Natural killer cell treated with Interleukin-12 subunit alpha and Interleukin-12 subunit beta and Interleukin-15 and Interleukin-18, amount 100 ng/mL, for 72 hours (primary cell): ENCODE measurements around the gene VWA8. TPM values are rescaled to one million over a fixed set of nuclear protein-coding genes. Genes with fewer than 3 reads are reported as not detected.
"Not testable (repeated sequence)": the region's sequence is repeated elsewhere in the genome, so short reads cannot be mapped to it uniquely, and the experiment has no call there.

Source experiments
- ATAC-seq, 2 donors: fragments of 150-1000 bp; cut with Tn5 transposase in 1 of 2; sonication (Bioruptor Pico), chemical (Tn5 transposase) in 1 of 2; 2 replicates each; pipeline ENCODE4 v1.10.0; 2021
- DNase-seq: peaks from one replicate; pipeline ENCODE4 v3.0.0; 2022; ENCODE audit warnings: low spot score
- H3K27ac Mint-ChIP-seq, 2 donors: 1 replicate in 1 of 2; 2 replicates in 1 of 2; pipeline ENCODE4 v1.8.0; 2022; ENCODE audit warnings: mixed read lengths in 2 of 2, mild to moderate bottlenecking in 1 of 2, moderate library complexity in 1 of 2
- H3K27me3 Mint-ChIP-seq, 2 donors: 1 replicate in 1 of 2; 2 replicates in 1 of 2; pipeline ENCODE4 v1.8.0; 2022; ENCODE audit warnings: mixed read lengths in 2 of 2
- H3K36me3 Mint-ChIP-seq: one replicate; pipeline ENCODE4 v1.8.0; 2022; ENCODE audit warnings: mixed read lengths
- H3K4me1 Mint-ChIP-seq, 2 donors: 1 replicate in 1 of 2; 2 replicates in 1 of 2; pipeline ENCODE4 v1.8.0; 2022; ENCODE audit warnings: low read depth in 2 of 2, mixed read lengths in 2 of 2, mild to moderate bottlenecking in 1 of 2
- H3K4me3 Mint-ChIP-seq: one replicate; pipeline ENCODE4 v1.8.0; 2022; ENCODE audit warnings: mixed read lengths
- H3K9me3 Mint-ChIP-seq: 2 replicates; pipeline ENCODE4 v1.8.0; 2022; ENCODE audit warnings: mixed read lengths
- total RNA-seq, 2 donors: library from RNA; stranded (reverse); gene quantifications; one replicate each; pipeline ENCODE4 v1.2.3, GENCODE V29; 2022

The VWA8 gene
- total RNA-seq, 2 donors from 2014 or later, result 15.6 to 24.0 TPM

DNA sequence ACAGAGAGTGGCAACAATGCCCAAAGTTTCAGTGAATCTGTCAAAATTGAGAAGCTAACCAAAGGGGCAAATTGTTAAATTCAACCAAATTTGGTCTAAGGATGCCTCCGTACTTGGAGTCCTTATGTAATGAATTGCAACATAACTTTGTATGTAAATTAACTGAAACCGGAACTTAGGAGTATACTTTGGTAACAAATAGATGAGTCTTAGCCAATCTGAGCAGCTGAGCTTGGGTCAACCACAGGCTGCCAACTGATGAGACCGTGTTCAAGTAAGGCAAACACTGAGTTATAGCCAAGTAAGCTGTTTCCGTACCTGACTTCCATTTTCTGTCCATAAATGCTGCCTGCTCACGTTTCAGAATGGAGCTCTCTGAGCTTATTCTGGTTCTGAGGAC, 5.3 kb downstream of the VWA8 start:
- Mint-ChIP-seq H3K27ac (no peak overlapping the region), H3K36me3 (no peaks in the 10 kb centered on the region), H3K4me3 (no peak overlapping the region), H3K27me3 (no peaks in the 10 kb centered on the region), H3K4me1 (peaks cover 13 to 24% of the 10 kb centered on the region in 2 donors), H3K9me3 (no peaks in the 10 kb centered on the region)
- ATAC-seq (peak in 1 of 2 donors; percentile 51), DNase-seq (no peak)

DNA sequence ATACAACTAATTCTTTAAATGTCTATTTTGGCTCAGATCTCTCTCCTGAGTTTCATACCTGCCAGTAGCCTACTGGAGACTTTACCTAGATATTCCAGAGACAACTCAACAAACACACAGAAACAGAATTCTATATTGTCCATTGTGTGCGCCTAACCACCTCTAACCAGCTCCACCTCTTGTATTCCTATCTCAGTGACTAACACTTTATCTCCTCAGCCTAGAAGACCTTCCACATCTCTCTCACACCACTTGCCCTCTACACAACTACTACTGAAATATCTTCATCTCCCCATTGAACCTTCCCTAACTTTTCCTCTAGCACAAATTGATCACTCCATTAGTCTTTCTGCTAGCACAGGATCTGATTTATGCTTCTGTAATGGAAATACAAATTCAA, 6.7 kb downstream of the VWA8 start:
- no peak for ATAC-seq
- H3K4me3 Mint-ChIP-seq, result no peak overlapping the region
- no peaks in the 10 kb centered on the region for H3K27me3 Mint-ChIP-seq
- peaks cover 6 to 14% of the 10 kb centered on the region in 2 donors for H3K4me1 Mint-ChIP-seq
- no peaks in the 10 kb centered on the region for H3K36me3 Mint-ChIP-seq
- H3K27ac Mint-ChIP-seq, result no peak overlapping the region
- no peak for DNase-seq
- H3K9me3 Mint-ChIP-seq, result no peaks in the 10 kb centered on the region

DNA sequence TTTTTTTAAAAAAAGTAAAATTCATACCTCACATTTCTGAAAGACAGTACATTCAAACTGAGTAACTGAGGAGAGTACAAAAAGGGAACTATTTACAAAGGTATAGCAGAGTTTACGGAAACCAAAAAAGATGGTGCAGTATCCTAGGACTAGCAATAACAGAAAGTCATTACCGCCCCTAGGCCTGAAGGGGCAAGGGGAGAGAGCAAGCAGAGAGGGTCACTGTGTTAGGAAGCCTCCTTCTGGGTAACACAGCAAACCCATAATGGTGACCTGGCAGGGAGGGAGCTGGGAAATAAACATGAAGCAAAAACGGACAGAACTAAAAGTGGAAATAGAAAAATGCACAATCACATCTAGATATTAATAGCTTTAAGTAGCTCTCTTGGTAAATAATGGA, 8.2 kb downstream of the VWA8 start:
- Mint-ChIP-seq H3K27me3 (no peaks in the 10 kb centered on the region), H3K36me3 (no peaks in the 10 kb centered on the region), H3K4me1 (peaks cover 4 to 6% of the 10 kb centered on the region in 2 donors), H3K9me3 (no peaks in the 10 kb centered on the region), H3K4me3 (no peak overlapping the region), H3K27ac (peak overlapping the region in 1 of 2 donors; percentile 12)
- DNase-seq (no peak), ATAC-seq (no peak)

- H3K27me3 Mint-ChIP-seq, H3K27ac Mint-ChIP-seq: not testable (repeated sequence)
- peaks cover 25% of the 10 kb centered on the region for H3K36me3 Mint-ChIP-seq
These were observed 11.8 kb downstream of the VWA8 start for GRCh38 chr13:41949104-41949503.

GRCh38 chr13:41945926-41946325, 15.0 kb downstream of the VWA8 start:
- Mint-ChIP-seq H3K36me3 (peaks cover 25% of the 10 kb centered on the region), H3K9me3 (peaks cover 7% of the 10 kb centered on the region), H3K4me3 (no peak overlapping the region), H3K4me1 (no peaks in the 10 kb centered on the region), H3K27ac (no peak overlapping the region), H3K27me3 (no peaks in the 10 kb centered on the region)
- DNase-seq, result no peak
- ATAC-seq, result no peak

More at GRCh38 chr13:41949104-41949503, 11.8 kb downstream of the VWA8 start:
- H3K4me1 Mint-ChIP-seq, H3K9me3 Mint-ChIP-seq, DNase-seq, ATAC-seq, H3K4me3 Mint-ChIP-seq: not testable (repeated sequence)

- Mint-ChIP-seq H3K36me3 (peaks cover 25% of the 10 kb centered on the region), H3K4me3 (no peak overlapping the region), H3K27ac (no peak overlapping the region), H3K27me3 (no peaks in the 10 kb centered on the region), H3K4me1 (no peaks in the 10 kb centered on the region), H3K9me3 (peaks cover 7% of the 10 kb centered on the region)
- ATAC-seq (no peak), DNase-seq (no peak)
These were observed 16.1 kb downstream of the VWA8 start for GRCh38 chr13:41944635-41945397.

- H3K36me3 Mint-ChIP-seq, result peaks cover 25% of the 10 kb centered on the region
These were observed 16.7 kb downstream of the VWA8 start for GRCh38 chr13:41944229-41944628.

DNA sequence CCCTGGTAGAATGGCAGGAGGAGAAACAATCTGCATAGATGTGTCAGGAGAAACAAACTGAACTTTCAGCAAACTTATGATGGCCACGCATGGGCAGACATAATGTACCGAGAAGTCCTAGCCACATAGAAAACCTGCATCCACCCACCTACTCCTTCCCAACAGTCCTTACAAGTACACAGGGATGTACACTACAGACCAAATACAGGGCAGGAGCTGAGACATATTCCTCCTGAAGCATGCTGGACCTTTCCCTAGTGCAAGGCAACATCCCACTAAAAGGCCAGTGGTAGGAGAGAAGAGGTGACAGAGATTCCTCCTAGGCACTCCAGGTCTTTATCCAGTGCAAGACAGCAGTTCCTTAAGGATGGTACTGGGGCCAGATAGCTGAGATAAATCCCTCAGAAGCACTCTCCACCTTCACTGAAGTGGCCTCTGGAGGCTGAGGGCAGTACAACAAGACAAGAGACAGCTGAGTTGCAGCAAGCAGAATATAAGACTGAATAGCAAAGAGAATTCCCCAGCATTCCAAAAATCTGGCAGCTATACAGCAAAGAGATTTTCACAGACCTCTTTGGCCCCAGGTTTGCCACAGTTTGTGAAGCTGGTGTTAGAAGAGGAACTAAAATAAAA, 18.3 kb downstream of the VWA8 start:
- Mint-ChIP-seq H3K27me3 (no peaks in the 10 kb centered on the region), H3K27ac (no peak overlapping the region), H3K4me1 (no peaks in the 10 kb centered on the region), H3K4me3 (no peak overlapping the region), H3K9me3 (peaks cover 7% of the 10 kb centered on the region), H3K36me3 (peaks cover 25% of the 10 kb centered on the region)
- ATAC-seq (no peak), DNase-seq (no peak)

More at GRCh38 chr13:41944229-41944628, 16.7 kb downstream of the VWA8 start:
- no peak for ATAC-seq
- H3K27ac Mint-ChIP-seq, result no peak overlapping the region
- no peaks in the 10 kb centered on the region for H3K27me3 Mint-ChIP-seq
- H3K4me1 Mint-ChIP-seq, result no peaks in the 10 kb centered on the region
- DNase-seq, result no peak
- no peak overlapping the region for H3K4me3 Mint-ChIP-seq
- peaks cover 7% of the 10 kb centered on the region for H3K9me3 Mint-ChIP-seq

- peaks cover 4% of the 10 kb centered on the region for H3K9me3 Mint-ChIP-seq
- peaks cover 0 to 2% of the 10 kb centered on the region in 2 donors for H3K4me1 Mint-ChIP-seq
- no peaks in the 10 kb centered on the region for H3K27me3 Mint-ChIP-seq
- no peak overlapping the region for H3K27ac Mint-ChIP-seq
- ATAC-seq, result no peak
- DNase-seq, result no peak
- H3K4me3 Mint-ChIP-seq, result no peak overlapping the region
- H3K36me3 Mint-ChIP-seq, result peaks cover 15% of the 10 kb centered on the region
These were observed 19.7 kb downstream of the VWA8 start for GRCh38 chr13:41941174-41941573.

DNA sequence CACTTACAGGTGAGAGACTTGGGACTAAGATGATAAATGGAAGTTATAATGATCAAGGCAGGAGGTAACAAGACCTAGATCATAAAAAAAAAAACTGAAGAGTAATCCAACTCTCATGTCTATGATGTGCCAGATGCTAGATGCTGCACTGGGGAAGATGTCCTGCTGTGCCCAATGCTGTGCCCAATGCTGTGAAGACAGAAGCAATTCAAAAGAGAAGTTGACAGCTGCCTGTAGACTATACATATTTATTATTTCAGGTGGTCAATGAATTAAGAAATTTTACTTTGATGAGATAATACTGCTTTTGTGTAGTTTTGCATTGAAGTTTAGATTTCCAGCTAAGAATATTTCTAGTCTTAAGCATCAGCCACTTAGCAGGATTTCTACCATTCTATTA, 21.5 kb downstream of the VWA8 start:
- Mint-ChIP-seq H3K36me3 (no peaks in the 10 kb centered on the region), H3K4me3 (no peak overlapping the region), H3K4me1 (peaks cover 0 to 4% of the 10 kb centered on the region in 2 donors), H3K27me3 (no peaks in the 10 kb centered on the region), H3K27ac (no peak overlapping the region), H3K9me3 (no peaks in the 10 kb centered on the region)
- no peak for ATAC-seq
- no peak for DNase-seq

- H3K27ac Mint-ChIP-seq, result no peak overlapping the region
These were observed 22.0 kb downstream of the VWA8 start for GRCh38 chr13:41938918-41939317.

DNA sequence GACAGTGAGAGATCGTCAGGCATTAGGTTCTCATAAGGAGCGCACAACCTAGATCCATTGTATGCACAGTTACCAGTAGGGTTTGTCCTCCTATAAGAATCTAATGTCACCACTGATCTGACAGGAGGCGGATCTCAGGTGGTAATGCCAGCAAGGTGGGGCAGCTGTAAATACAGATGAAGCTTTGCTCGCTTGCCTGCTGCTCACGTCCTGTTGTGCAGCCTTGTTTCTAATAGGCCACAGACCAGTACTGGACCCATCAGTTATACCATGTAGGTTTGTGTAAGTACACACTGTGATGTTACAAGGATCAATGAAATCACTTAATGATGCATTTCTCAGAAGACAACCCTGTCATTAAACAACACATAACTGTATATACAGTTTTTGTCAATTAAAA, 23.5 kb downstream of the VWA8 start:
- DNase-seq, result no peak
- no peak overlapping the region for H3K4me3 Mint-ChIP-seq
- ATAC-seq, result no peak
- H3K27me3 Mint-ChIP-seq, result no peaks in the 10 kb centered on the region
- H3K9me3 Mint-ChIP-seq, result no peaks in the 10 kb centered on the region
- H3K27ac Mint-ChIP-seq, result no peak overlapping the region
- no peaks in the 10 kb centered on the region for H3K36me3 Mint-ChIP-seq
- peaks cover 2 to 4% of the 10 kb centered on the region in 2 donors for H3K4me1 Mint-ChIP-seq

More at GRCh38 chr13:41938918-41939317, 22.0 kb downstream of the VWA8 start:
- H3K36me3 Mint-ChIP-seq, result no peaks in the 10 kb centered on the region
- H3K4me3 Mint-ChIP-seq, result no peak overlapping the region
- H3K27me3 Mint-ChIP-seq, result no peaks in the 10 kb centered on the region
- peaks cover 0 to 4% of the 10 kb centered on the region in 2 donors for H3K4me1 Mint-ChIP-seq
- ATAC-seq (no peak), DNase-seq (no peak)
- no peaks in the 10 kb centered on the region for H3K9me3 Mint-ChIP-seq

DNA sequence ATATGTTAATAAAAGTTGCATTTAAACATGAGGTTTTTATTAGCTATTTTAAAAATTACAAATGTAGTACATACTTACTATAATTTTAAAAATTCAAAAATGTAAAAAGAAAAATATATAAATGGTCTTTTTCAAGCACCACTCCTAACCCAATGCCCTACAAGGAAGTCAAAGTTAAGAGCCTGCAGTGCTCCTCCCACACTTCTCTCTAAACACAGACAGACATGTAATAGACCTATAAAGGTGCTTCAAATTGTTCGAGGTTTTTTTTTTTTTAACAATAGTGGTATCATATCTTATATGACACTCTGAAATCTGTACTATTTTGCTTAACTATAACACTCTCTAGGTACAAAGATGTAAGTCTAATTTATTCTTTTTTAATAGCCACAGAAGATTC, 25.4 kb downstream of the VWA8 start:
- Mint-ChIP-seq H3K27ac (no peak overlapping the region), H3K36me3 (no peaks in the 10 kb centered on the region), H3K9me3 (no peaks in the 10 kb centered on the region), H3K4me3 (no peak overlapping the region), H3K27me3 (no peaks in the 10 kb centered on the region), H3K4me1 (peaks cover 7 to 10% of the 10 kb centered on the region in 2 donors)
- no peak for DNase-seq
- ATAC-seq, result no peak

GRCh38 chr13:41934994-41935393, 25.9 kb downstream of the VWA8 start:
- Mint-ChIP-seq H3K27ac (no peak overlapping the region), H3K4me3 (no peak overlapping the region), H3K9me3 (no peaks in the 10 kb centered on the region), H3K36me3 (no peaks in the 10 kb centered on the region), H3K4me1 (peaks cover 7 to 10% of the 10 kb centered on the region in 2 donors), H3K27me3 (no peaks in the 10 kb centered on the region)
- ATAC-seq (no peak), DNase-seq (no peak)
